ENCODE data around the gene C9orf153. TPM values are rescaled to one million over a fixed set of nuclear protein-coding genes. Genes with fewer than 3 reads are reported as not detected.

Gene C9orf153
- total RNA-seq, 2 donors from 2014 or later, result 0.37 to 0.51 TPM

DNA sequence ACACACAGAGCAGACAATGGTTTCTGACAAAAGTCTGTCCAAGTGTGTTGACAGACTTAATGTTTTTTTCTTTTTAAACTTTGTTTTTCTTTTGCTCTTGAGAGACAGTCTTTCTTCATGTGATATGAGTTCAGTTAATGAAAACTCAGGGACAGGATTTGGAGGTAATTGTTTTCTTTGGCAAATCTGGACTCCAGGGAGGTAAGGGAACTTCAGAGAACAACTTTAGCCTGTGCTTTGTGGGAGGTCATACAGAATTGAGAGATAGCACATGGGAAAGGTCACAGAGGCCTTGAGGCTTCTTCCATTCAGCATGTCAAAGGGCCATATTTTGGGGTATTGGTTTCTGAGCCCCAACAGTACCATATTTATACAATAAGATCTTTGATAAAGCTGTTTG lies 9.3 kb downstream of the C9orf153 start:
- Histone ChIP-seq H3K9ac (ENCODE audit: extremely low read depth, low read length, poor library complexity, severe bottlenecking) (no peak overlapping the region), H3K4me3 (ENCODE audit: low read length) (no peak overlapping the region), H3K27ac (ENCODE audit: low read depth, low read length) (no peak overlapping the region), H3K9me3 (ENCODE audit: control insufficient read depth, low read length) (peaks cover 27% of the 10 kb centered on the region), H3K4me1 (ENCODE audit: control insufficient read depth, insufficient read depth, low read length) (no peaks in the 10 kb centered on the region), H3K27me3 (ENCODE audit: control insufficient read depth, insufficient read depth, low read length, poor library complexity, severe bottlenecking) (no peaks in the 10 kb centered on the region), H3K36me3 (ENCODE audit: control insufficient read depth, insufficient read depth, low read length) (no peaks in the 10 kb centered on the region)
- peaks cover 2% of the 10 kb centered on the region for H3K36me3 Mint-ChIP-seq (ENCODE audit: low read depth)
- peaks cover 24% of the 10 kb centered on the region for H3K9me3 Mint-ChIP-seq
- H3K27ac Mint-ChIP-seq, result no peak overlapping the region
- DNase-seq, result no peak
- no peaks in the 10 kb centered on the region for H3K27me3 Mint-ChIP-seq (ENCODE audit: insufficient read depth)
- no peak overlapping the region for H3K4me3 Mint-ChIP-seq
- TF ChIP-seq, protein P1, sequence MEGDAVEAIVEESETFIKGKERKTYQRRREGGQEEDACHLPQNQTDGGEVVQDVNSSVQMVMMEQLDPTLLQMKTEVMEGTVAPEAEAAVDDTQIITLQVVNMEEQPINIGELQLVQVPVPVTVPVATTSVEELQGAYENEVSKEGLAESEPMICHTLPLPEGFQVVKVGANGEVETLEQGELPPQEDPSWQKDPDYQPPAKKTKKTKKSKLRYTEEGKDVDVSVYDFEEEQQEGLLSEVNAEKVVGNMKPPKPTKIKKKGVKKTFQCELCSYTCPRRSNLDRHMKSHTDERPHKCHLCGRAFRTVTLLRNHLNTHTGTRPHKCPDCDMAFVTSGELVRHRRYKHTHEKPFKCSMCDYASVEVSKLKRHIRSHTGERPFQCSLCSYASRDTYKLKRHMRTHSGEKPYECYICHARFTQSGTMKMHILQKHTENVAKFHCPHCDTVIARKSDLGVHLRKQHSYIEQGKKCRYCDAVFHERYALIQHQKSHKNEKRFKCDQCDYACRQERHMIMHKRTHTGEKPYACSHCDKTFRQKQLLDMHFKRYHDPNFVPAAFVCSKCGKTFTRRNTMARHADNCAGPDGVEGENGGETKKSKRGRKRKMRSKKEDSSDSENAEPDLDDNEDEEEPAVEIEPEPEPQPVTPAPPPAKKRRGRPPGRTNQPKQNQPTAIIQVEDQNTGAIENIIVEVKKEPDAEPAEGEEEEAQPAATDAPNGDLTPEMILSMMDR (conservative IDR thresholded peaks at IDR 0.05), result no peak
- no peaks in the 10 kb centered on the region for H3K4me1 Mint-ChIP-seq

DNA sequence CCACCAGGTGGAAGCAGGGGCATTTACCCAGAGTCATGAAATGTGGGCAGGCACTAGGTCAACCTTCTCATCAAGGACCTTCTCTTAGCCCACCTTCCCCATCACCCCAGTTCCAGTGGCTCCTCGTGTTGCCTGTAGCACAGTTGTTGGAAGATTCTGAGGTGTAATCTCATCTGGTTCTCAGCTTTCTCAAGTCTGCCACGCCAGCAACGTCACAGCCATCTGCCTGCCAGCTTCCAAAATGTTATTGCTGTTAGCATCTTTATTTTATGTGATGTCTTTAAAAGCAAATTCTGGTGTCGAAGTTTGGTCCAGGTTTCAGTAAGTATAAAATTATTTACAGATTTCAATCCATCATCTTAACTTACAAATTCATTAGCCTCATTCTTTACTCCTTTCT lies 10.7 kb downstream of the C9orf153 start:
- H3K9me3 ChIP-seq (ENCODE audit: control insufficient read depth, low read length), result peaks cover 23% of the 10 kb centered on the region
- no peak overlapping the region for H3K4me3 Mint-ChIP-seq
- DNase-seq, result no peak
- no peaks in the 10 kb centered on the region for H3K4me1 Mint-ChIP-seq
- H3K4me3 ChIP-seq (ENCODE audit: low read length), result no peak overlapping the region
- TF ChIP-seq, protein P1 (conservative IDR thresholded peaks at IDR 0.05), result no peak
- H3K27ac Mint-ChIP-seq, result no peak overlapping the region
- H3K9ac ChIP-seq (ENCODE audit: extremely low read depth, low read length, poor library complexity, severe bottlenecking), result no peak overlapping the region
- no peaks in the 10 kb centered on the region for H3K36me3 ChIP-seq (ENCODE audit: control insufficient read depth, insufficient read depth, low read length)
- H3K27me3 ChIP-seq (ENCODE audit: control insufficient read depth, insufficient read depth, low read length, poor library complexity, severe bottlenecking), result no peaks in the 10 kb centered on the region
- no peak overlapping the region for H3K27ac ChIP-seq (ENCODE audit: low read depth, low read length)
- no peaks in the 10 kb centered on the region for H3K27me3 Mint-ChIP-seq (ENCODE audit: insufficient read depth)
- H3K4me1 ChIP-seq (ENCODE audit: control insufficient read depth, insufficient read depth, low read length), result no peaks in the 10 kb centered on the region
- H3K9me3 Mint-ChIP-seq, result peaks cover 20% of the 10 kb centered on the region
- WGBS, 2 experiments (ENCODE audit: insufficient coverage in 1 of 2, insufficient read length in 1 of 2), result 87% methylated on average over 4 of the region's 4 CpGs; no CpG with 5 or more reads in 1 of the 2 experiments
- no peaks in the 10 kb centered on the region for H3K36me3 Mint-ChIP-seq (ENCODE audit: low read depth)

DNA sequence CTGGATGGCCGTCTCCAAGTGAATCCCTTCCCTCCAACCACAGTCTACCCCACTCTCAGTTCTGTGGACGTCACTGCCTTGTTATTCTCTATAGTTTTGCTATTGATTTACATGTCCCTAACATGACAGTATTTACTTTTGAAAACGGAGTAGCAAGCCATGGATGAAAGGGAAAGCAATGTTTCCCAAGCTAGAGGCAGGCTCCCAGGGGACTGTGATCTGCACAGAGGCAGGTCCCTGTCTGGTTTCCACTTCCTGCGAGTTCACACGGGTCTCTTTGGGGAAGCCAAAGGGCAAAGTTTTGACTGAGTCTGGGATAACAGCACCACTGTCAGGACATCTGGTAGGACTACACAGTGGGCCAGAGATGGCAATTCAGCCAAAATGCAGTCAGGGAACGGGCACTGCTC lies 12.7 kb downstream of the C9orf153 start:
- Histone ChIP-seq H3K9me3 (ENCODE audit: control insufficient read depth, low read length) (peaks cover 3% of the 10 kb centered on the region), H3K4me3 (ENCODE audit: low read length) (no peak overlapping the region), H3K9ac (ENCODE audit: extremely low read depth, low read length, poor library complexity, severe bottlenecking) (no peak overlapping the region), H3K27ac (ENCODE audit: low read depth, low read length) (no peak overlapping the region), H3K36me3 (ENCODE audit: control insufficient read depth, insufficient read depth, low read length) (no peaks in the 10 kb centered on the region), H3K4me1 (ENCODE audit: control insufficient read depth, insufficient read depth, low read length) (no peaks in the 10 kb centered on the region), H3K27me3 (ENCODE audit: control insufficient read depth, insufficient read depth, low read length, poor library complexity, severe bottlenecking) (no peaks in the 10 kb centered on the region)
- H3K4me1 Mint-ChIP-seq, result peaks cover 3% of the 10 kb centered on the region
- H3K27ac Mint-ChIP-seq, result no peak overlapping the region
- H3K27me3 Mint-ChIP-seq (ENCODE audit: insufficient read depth), result no peaks in the 10 kb centered on the region
- no peaks in the 10 kb centered on the region for H3K9me3 Mint-ChIP-seq
- H3K4me3 Mint-ChIP-seq, result no peak overlapping the region
- 56 to 74% methylated on average over 6 of the region's 6 CpGs for WGBS, 2 experiments (ENCODE audit: insufficient coverage in 1 of 2, insufficient read length in 1 of 2)
- TF ChIP-seq, protein P1 (conservative IDR thresholded peaks at IDR 0.05), result peak; percentile 48
- H3K36me3 Mint-ChIP-seq (ENCODE audit: low read depth), result no peaks in the 10 kb centered on the region
- DNase-seq, result no peak

Measured in endodermal cell (in vitro differentiated cells).